Mucosa of stomach (tissue), 1 donor: ENCODE measurements around the gene EBI3.
"Not testable (repeated sequence)": the region's sequence is repeated elsewhere in the genome, so short reads cannot be mapped to it uniquely, and the experiment has no call there.

Experiments used
- H3K27me3 ChIP-seq: one replicate; pipeline ENCODE4 v1.7.0; 2013; ENCODE audit warnings: mild to moderate bottlenecking, low read length; ENCODE audit not compliant: control insufficient read depth, insufficient read depth
- H3K36me3 ChIP-seq: one replicate; pipeline ENCODE4 v1.7.0; 2013; ENCODE audit warnings: low read length; ENCODE audit not compliant: control insufficient read depth, insufficient read depth
- H3K4me1 ChIP-seq: one replicate; pipeline ENCODE4 v1.7.0; 2013; ENCODE audit warnings: mild to moderate bottlenecking, low read length; ENCODE audit not compliant: control insufficient read depth, insufficient read depth
- H3K4me3 ChIP-seq: one replicate; pipeline ENCODE4 v1.7.0; 2013; ENCODE audit warnings: low read length
- H3K9ac ChIP-seq: one replicate; pipeline ENCODE4 v1.7.0; 2013; ENCODE audit warnings: mild to moderate bottlenecking, low read length, moderate library complexity
- H3K9me3 ChIP-seq: one replicate; pipeline ENCODE4 v1.7.0; 2013; ENCODE audit warnings: mild to moderate bottlenecking, low read length, moderate library complexity; ENCODE audit not compliant: control insufficient read depth
- donor health status: Pancreatic carcinoma.

Gene EBI3

DNA sequence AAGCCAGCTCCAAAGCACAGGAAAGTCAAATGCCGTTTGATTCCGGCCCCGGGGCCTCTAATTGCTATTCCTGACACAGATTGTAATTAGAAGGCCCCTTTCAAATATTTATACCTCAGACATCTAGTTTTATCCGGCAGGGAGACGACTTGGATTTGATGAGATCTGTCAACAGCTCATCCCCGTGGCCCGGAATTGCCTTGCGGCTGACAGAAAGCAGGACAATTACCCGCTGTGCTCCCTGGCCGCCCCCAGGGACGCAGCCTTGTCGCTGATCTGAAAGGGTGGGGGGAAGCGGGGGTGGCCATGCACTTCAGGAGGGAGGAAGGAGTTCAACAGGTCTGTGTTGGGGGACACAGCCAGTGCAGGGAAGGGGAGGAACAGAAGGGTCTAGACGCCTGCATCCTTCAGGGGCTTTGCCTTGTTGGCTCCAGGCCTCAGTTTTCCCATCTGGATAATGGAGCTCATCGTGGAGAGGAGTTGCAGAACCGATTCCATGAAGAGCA lies 47.9 kb downstream of the EBI3 start:
- Histone ChIP-seq H3K9ac (no peak overlapping the region), H3K4me1 (no peaks in the 10 kb centered on the region), H3K9me3 (no peaks in the 10 kb centered on the region), H3K36me3 (no peaks in the 10 kb centered on the region), H3K4me3 (no peak overlapping the region), H3K27me3 (peaks cover 36% of the 10 kb centered on the region)

DNA sequence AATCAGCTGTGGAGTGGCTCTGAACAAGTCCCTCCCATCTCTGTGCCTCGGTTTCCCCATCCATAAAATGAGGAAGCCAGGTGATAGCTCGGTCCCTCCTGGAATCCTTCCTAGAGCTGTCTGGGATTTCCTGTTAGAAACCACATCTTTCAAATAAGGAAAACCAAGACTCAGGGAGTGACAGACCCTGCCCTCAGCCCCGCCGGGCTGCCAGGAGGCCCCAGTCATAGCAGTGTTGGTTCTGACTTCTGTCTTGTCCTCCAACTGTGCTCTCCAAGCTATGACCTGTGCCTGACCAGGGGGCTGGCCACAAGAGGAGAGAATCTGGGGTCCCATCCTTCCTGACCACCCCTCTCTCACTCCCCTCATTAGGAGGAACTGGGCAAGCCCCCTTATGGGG lies 48.7 kb downstream of the EBI3 start:
- Histone ChIP-seq H3K4me3 (no peak overlapping the region), H3K9me3 (no peaks in the 10 kb centered on the region), H3K27me3 (peaks cover 36% of the 10 kb centered on the region), H3K9ac (no peak overlapping the region), H3K36me3 (no peaks in the 10 kb centered on the region), H3K4me1 (no peaks in the 10 kb centered on the region)

DNA sequence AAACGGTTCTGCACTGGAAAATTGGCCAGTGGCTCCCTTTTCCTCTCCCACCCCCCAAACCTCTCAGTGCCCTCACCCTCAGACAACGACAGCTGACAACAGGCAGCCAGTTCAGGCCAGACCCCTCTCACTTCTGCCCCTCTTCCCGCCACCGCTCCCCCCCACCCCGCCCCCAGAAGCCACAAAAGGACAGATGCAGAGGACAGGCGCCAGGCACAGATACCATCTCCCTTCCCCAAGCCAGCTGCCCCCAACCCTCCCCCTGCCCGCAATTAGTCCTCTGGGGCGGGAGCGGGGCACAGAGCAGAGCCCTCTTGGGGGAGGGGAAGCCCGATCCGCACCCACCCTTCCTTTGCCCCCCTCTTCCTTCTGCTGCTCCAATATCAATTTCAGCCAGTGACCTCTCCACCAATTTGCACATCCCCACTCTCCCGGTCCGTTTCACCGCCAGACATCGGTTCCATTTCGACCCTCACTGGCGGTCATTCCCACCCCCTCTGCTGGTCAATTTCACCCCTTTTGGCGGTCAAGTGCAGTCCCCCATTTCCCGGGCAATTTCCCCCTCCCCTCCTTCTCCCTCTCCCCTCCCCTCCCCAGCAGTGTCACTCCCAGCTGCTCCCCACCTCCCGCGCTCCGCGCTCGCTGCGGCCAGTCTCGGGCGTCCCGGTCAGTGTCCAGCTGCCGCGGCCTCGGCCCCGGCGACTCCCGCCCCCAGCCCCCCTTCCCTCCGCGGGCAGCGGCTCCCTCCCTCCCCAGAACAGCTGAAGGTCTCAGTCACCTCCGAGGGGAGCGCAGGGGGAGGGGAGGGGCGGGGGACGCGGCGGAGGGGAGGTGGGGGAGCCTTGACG lies 49.3 kb downstream of the EBI3 start, which contains the start of gene SHD:
TSS of gene SHD (plus strand) at position 848 of the 848 bp plus-strand sequence. CDS start 798 bp downstream, outside the sequence.
- no peaks in the 10 kb centered on the region for H3K4me1 ChIP-seq
- no peak within 1 kb of the TSS for H3K4me3 ChIP-seq
- no peaks in the 10 kb centered on the region for H3K9me3 ChIP-seq
- no peak within 1 kb of the TSS for H3K9ac ChIP-seq
- H3K36me3 ChIP-seq, result no peaks in the 10 kb centered on the region
- peaks cover 36% of the 10 kb centered on the region for H3K27me3 ChIP-seq

DNA sequence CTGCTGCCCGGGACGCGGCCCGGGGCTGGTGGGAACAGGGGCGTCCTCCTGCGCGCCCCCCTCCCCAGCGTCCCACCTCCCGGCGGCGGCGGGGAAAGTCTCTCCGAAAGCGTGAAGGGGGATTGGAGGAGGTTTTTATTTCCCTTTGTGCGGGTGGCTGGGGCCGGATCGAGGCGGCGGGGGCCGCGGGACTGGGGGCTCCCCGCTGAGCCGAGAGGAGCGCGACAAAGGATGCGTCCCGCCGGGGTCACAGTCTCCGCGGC lies 49.9 kb downstream of the EBI3 start:
- Histone ChIP-seq H3K4me3 (no peak overlapping the region), H3K36me3 (no peaks in the 10 kb centered on the region), H3K9ac (no peak overlapping the region), H3K27me3 (peaks cover 36% of the 10 kb centered on the region), H3K4me1 (no peaks in the 10 kb centered on the region), H3K9me3 (no peaks in the 10 kb centered on the region)

DNA sequence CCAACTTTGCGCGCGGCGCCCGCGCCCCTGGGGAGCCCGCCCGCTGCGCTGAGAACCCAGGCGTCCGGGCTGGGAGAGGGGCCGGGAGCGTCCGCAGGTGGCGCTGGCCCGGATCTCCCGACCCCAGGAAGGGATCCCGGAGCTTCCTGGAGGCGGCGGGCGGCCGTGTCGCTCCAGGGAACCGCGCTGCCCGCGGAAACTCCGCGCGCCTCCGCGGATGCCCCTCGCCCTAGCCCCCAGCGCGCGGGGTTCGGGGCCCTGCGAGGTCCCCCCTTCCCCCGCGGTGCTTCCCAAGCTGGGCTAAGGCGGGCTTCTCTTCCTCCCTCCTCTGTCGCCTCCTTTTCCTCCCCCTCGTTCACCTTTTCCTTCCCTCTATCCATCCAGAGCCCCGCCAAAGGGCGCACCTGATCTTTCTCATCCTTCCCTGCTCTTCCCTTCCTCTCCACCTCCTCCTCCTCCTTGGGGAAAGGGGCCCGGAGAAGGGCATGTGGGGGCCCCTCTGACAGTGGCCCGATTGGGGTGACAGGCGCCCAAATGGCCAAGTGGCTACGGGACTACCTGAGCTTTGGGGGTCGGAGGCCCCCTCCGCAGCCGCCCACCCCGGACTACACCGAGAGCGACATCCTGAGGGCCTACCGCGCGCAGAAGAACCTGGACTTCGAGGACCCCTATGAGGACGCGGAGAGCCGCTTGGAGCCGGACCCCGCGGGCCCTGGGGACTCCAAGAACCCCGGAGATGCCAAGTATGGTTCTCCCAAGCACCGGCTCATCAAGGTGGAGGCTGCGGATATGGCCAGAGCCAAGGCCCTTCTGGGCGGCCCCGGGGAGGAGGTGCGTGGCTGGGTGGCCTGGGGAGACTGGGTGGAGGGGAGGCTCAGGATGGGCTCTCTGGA lies 50.5 kb downstream of the EBI3 start:
- peaks cover 37% of the 10 kb centered on the region for H3K27me3 ChIP-seq
- H3K36me3 ChIP-seq, result no peaks in the 10 kb centered on the region

DNA sequence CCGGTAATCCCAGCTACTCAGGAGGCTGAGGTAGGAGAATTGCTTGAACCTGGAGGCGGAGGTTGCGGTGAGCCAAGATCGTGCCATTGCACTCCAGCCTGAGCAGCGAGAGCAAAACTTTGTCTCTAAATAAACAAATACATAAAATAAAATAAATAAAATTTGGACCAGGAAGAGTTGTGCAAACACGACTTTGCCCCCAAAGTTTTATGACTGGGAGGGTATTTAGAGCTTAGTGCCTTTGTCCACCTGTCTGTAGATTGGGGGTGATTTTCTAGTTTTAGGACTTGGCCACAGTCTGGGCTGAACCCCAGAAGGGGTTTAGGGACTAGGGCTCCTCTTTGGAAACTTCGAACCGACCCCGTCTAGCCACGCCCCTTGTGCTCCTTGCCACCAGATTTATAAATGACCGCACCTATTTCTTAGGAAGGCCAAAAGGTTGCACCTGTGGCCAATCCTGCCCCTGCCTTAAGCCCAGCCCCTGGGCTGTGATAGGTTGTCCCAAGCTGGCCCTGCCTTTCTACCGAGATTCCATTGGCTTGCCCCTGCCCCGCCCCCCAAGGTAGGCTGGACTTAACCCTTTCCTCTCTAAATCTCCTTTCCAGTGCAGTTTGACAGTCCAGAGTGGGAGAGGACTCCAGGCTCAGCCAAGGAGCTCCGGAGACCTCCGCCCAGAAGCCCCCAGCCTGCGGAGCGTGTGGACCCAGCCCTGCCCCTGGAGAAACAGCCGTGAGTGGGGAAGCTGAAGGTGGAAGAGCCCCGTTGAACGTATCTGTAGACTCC lies 55.0 kb downstream of the EBI3 start:
- H3K36me3 ChIP-seq, result no peaks in the 10 kb centered on the region
- H3K27me3 ChIP-seq, result peaks cover 25% of the 10 kb centered on the region
- H3K4me3 ChIP-seq, result no peak overlapping the region
- H3K4me1 ChIP-seq, result peaks cover 5% of the 10 kb centered on the region
- no peak overlapping the region for H3K9ac ChIP-seq
- no peaks in the 10 kb centered on the region for H3K9me3 ChIP-seq

More for the DNA sequence above, 50.5 kb downstream of the EBI3 start:
- no peaks in the 10 kb centered on the region for H3K9me3 ChIP-seq
- H3K4me3 ChIP-seq, result no peak overlapping the region
- H3K4me1 ChIP-seq, result peaks cover 3% of the 10 kb centered on the region
- no peak overlapping the region for H3K9ac ChIP-seq

DNA sequence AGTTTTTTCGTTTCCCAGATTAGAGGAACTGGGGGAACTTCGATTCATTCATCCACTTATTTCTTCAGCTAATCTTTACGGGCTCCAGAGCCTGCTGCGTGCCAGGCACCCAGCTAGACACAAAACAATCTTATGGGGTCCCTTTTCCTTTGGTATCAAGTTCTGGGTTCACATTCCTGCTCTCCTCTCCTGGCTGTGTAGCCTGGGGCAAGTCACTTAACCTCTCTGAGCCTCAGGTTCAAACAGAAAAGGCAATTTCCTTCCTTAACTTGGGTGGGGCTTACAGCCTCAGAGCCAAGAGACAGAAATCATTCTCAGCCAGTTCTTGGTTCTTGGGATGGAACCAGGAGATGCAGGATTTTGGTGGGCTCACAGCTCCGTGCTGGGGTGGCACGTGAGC lies 55.7 kb downstream of the EBI3 start:
- H3K4me3 ChIP-seq, result no peak overlapping the region
- peaks cover 5% of the 10 kb centered on the region for H3K4me1 ChIP-seq
- H3K9ac ChIP-seq, result no peak overlapping the region
- H3K9me3 ChIP-seq, result no peaks in the 10 kb centered on the region
- H3K27me3 ChIP-seq, result peaks cover 19% of the 10 kb centered on the region
- H3K36me3 ChIP-seq, result no peaks in the 10 kb centered on the region

DNA sequence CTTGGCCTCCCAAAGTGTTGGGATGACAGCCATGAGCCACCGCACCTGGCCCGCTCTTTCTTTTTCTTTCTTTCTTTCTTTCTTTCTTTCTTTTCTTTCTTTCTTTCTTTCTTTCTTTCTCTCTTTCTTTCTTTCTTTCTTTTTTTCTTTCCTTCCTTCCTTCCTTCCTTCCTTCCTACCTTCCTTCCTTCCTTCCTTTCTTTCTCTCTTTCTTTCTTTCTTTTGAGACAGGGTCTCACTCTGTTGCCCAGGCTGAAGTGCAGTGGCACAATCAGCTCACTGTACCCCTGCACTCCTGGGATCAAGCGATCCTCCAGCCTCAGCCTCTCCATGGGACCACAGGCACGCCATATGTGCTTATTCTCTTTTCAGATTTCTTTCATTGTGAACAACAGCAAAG lies 56.8 kb downstream of the EBI3 start:
- not testable (repeated sequence) for H3K9me3 ChIP-seq, H3K4me3 ChIP-seq, H3K36me3 ChIP-seq, H3K9ac ChIP-seq, H3K4me1 ChIP-seq, H3K27me3 ChIP-seq
